Hematopoietic multipotent progenitor cell treated with erythropoietin and hydrocortisone succinate and interleukin-3 and kit ligand, for 6 days (in vitro differentiated cells): ENCODE measurements around the gene UBN1.
A peak's percentile ranks its signal among the peaks of the same experiment; 100 is the strongest.

Experiments used
- DNase-seq: peaks from one replicate; pipeline ENCODE4 v3.0.0-alpha.2; 2015

The UBN1 gene

GRCh38 chr16:4846901-4847773 lies at the start of gene UBN1, which contains the start of gene GLYR1:
Gene UBN1, plus strand, starts transcription at chr16:4847481. Its CDS starts 5,437 bp downstream, at chr16:4852918.
Gene GLYR1, minus strand, starts transcription at chr16:4847288. Its CDS starts 23 bp downstream, at chr16:4847265.
- DNase-seq, result peak; percentile 98

GRCh38 chr16:4797805-4798252 lies 49.5 kb upstream of the UBN1 start:
- DNase-seq, result no peak

GRCh38 chr16:4798456-4798855 lies 48.8 kb upstream of the UBN1 start:
- no peak for DNase-seq

GRCh38 chr16:4799171-4799855 lies 48.0 kb upstream of the UBN1 start:
- no peak for DNase-seq

- peak; percentile 55 for DNase-seq
Observed at GRCh38 chr16:4800290-4801041, 46.8 kb upstream of the UBN1 start.

- no peak for DNase-seq
Observed at GRCh38 chr16:4801051-4801961, 46.0 kb upstream of the UBN1 start.

- peak; percentile 92 for DNase-seq
Observed at GRCh38 chr16:4801962-4802658, 45.2 kb upstream of the UBN1 start, which contains the start of gene ROGDI. Gene ROGDI, minus strand, starts transcription at chr16:4802633. Its CDS starts 62 bp downstream, at chr16:4802571.

GRCh38 chr16:4802659-4803287 lies 44.5 kb upstream of the UBN1 start:
- DNase-seq, result peak; percentile 97

- DNase-seq, result peak; percentile 42
Observed at GRCh38 chr16:4803401-4803844, 43.9 kb upstream of the UBN1 start.

- DNase-seq, result no peak
Observed at GRCh38 chr16:4803898-4804762, 43.2 kb upstream of the UBN1 start.

- no peak for DNase-seq
Observed at GRCh38 chr16:4805231-4805630, 42.0 kb upstream of the UBN1 start.

- no peak for DNase-seq
Observed at GRCh38 chr16:4806280-4806679, 41.0 kb upstream of the UBN1 start.

- no peak for DNase-seq
Observed at GRCh38 chr16:4811242-4811641, 36.0 kb upstream of the UBN1 start.

- DNase-seq, result no peak
Observed at GRCh38 chr16:4811773-4812172, 35.5 kb upstream of the UBN1 start.

- DNase-seq, result no peak
Observed at GRCh38 chr16:4813251-4814003, 33.9 kb upstream of the UBN1 start.

GRCh38 chr16:4814046-4814445 lies 33.2 kb upstream of the UBN1 start:
- no peak for DNase-seq

- DNase-seq, result no peak
Observed at GRCh38 chr16:4814542-4815173, 32.6 kb upstream of the UBN1 start.

- no peak for DNase-seq
Observed at GRCh38 chr16:4820652-4821051, 26.6 kb upstream of the UBN1 start.
